Measurements from ENCODE around the gene POU2F2.

The POU2F2 gene

GRCh38 chr19:42099336-42099925, 32.8 kb downstream of the POU2F2 start:
- H2AFZ ChIP-seq = no peak overlapping the region
- TF ChIP-seq, protein P1, sequence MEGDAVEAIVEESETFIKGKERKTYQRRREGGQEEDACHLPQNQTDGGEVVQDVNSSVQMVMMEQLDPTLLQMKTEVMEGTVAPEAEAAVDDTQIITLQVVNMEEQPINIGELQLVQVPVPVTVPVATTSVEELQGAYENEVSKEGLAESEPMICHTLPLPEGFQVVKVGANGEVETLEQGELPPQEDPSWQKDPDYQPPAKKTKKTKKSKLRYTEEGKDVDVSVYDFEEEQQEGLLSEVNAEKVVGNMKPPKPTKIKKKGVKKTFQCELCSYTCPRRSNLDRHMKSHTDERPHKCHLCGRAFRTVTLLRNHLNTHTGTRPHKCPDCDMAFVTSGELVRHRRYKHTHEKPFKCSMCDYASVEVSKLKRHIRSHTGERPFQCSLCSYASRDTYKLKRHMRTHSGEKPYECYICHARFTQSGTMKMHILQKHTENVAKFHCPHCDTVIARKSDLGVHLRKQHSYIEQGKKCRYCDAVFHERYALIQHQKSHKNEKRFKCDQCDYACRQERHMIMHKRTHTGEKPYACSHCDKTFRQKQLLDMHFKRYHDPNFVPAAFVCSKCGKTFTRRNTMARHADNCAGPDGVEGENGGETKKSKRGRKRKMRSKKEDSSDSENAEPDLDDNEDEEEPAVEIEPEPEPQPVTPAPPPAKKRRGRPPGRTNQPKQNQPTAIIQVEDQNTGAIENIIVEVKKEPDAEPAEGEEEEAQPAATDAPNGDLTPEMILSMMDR (IDR thresholded peaks at IDR 0.05) = no peak
- no peaks in the 10 kb centered on the region for H3K79me2 ChIP-seq
- no peak overlapping the region for H3K27ac ChIP-seq
- H3K36me3 ChIP-seq (ENCODE audit: control insufficient read depth, insufficient read depth, low read length) = no peaks in the 10 kb centered on the region
- no peak overlapping the region for H3K4me3 ChIP-seq (ENCODE audit: low read depth, low read length)
- no peaks in the 10 kb centered on the region for H3K27me3 ChIP-seq (ENCODE audit: control insufficient read depth, insufficient read depth, low read length)
- no peak overlapping the region for H3K9ac ChIP-seq
- no peaks in the 10 kb centered on the region for H3K9me3 ChIP-seq (ENCODE audit: control insufficient read depth, low read length)
- no peak overlapping the region for H3K4me2 ChIP-seq (ENCODE audit: low read length)
- H3K4me1 ChIP-seq = no peaks in the 10 kb centered on the region

GRCh38 chr19:42098781-42099180, 33.5 kb downstream of the POU2F2 start:
- Histone ChIP-seq H3K27ac (no peak overlapping the region), H3K9ac (no peak overlapping the region), H3K79me2 (no peaks in the 10 kb centered on the region), H3K4me1 (no peaks in the 10 kb centered on the region), H3K4me3 (ENCODE audit: low read depth, low read length) (no peak overlapping the region), H3K36me3 (ENCODE audit: control insufficient read depth, insufficient read depth, low read length) (no peaks in the 10 kb centered on the region), H3K4me2 (ENCODE audit: low read length) (no peak overlapping the region), H2AFZ (no peak overlapping the region), H3K27me3 (ENCODE audit: control insufficient read depth, insufficient read depth, low read length) (no peaks in the 10 kb centered on the region), H3K9me3 (ENCODE audit: control insufficient read depth, low read length) (no peaks in the 10 kb centered on the region)
- TF ChIP-seq, protein P1 (IDR thresholded peaks at IDR 0.05) = no peak

GRCh38 chr19:42097461-42097860, 34.8 kb downstream of the POU2F2 start:
- Histone ChIP-seq H3K9me3 (ENCODE audit: control insufficient read depth, low read length) (no peaks in the 10 kb centered on the region), H2AFZ (no peak overlapping the region), H3K27ac (no peak overlapping the region), H3K36me3 (ENCODE audit: control insufficient read depth, insufficient read depth, low read length) (no peaks in the 10 kb centered on the region), H3K27me3 (ENCODE audit: control insufficient read depth, insufficient read depth, low read length) (no peaks in the 10 kb centered on the region), H3K4me3 (ENCODE audit: low read depth, low read length) (no peak overlapping the region), H3K4me2 (ENCODE audit: low read length) (no peak overlapping the region), H3K79me2 (no peaks in the 10 kb centered on the region), H3K9ac (no peak overlapping the region), H3K4me1 (no peaks in the 10 kb centered on the region)
- TF ChIP-seq, protein P1 (IDR thresholded peaks at IDR 0.05) = no peak

GRCh38 chr19:42096255-42096837, 35.9 kb downstream of the POU2F2 start:
- TF ChIP-seq, protein P1 (IDR thresholded peaks at IDR 0.05) = no peak
- H3K27ac ChIP-seq = no peak overlapping the region

GRCh38 chr19:42095814-42096230, 36.4 kb downstream of the POU2F2 start:
- TF ChIP-seq, protein P1 (IDR thresholded peaks at IDR 0.05) = no peak
- Histone ChIP-seq H3K36me3 (ENCODE audit: control insufficient read depth, insufficient read depth, low read length) (no peaks in the 10 kb centered on the region), H3K27ac (no peak overlapping the region), H3K4me2 (ENCODE audit: low read length) (no peak overlapping the region), H3K79me2 (no peaks in the 10 kb centered on the region), H3K4me1 (no peaks in the 10 kb centered on the region), H3K27me3 (ENCODE audit: control insufficient read depth, insufficient read depth, low read length) (no peaks in the 10 kb centered on the region), H3K9me3 (ENCODE audit: control insufficient read depth, low read length) (no peaks in the 10 kb centered on the region), H3K4me3 (ENCODE audit: low read depth, low read length) (no peak overlapping the region), H3K9ac (no peak overlapping the region), H2AFZ (no peak overlapping the region)

More at GRCh38 chr19:42096255-42096837, 35.9 kb downstream of the POU2F2 start:
- Histone ChIP-seq H3K9me3 (ENCODE audit: control insufficient read depth, low read length) (no peaks in the 10 kb centered on the region), H3K79me2 (no peaks in the 10 kb centered on the region), H3K9ac (no peak overlapping the region), H3K4me1 (no peaks in the 10 kb centered on the region), H3K27me3 (ENCODE audit: control insufficient read depth, insufficient read depth, low read length) (no peaks in the 10 kb centered on the region), H3K36me3 (ENCODE audit: control insufficient read depth, insufficient read depth, low read length) (no peaks in the 10 kb centered on the region), H3K4me2 (ENCODE audit: low read length) (no peak overlapping the region), H2AFZ (no peak overlapping the region), H3K4me3 (ENCODE audit: low read depth, low read length) (no peak overlapping the region)
